Skeletal muscle satellite cell (primary cell): Measurements from ENCODE around the gene IGFN1.
"Not testable (repeated sequence)": the region's sequence is repeated elsewhere in the genome, so short reads cannot be mapped to it uniquely, and the experiment has no call there.

Experiments used
- H3K27me3 ChIP-seq: 2 replicates; pipeline ENCODE4 v1.7.0; 2013; ENCODE audit warnings: low read length; ENCODE audit not compliant: control insufficient read depth, insufficient read depth
- H3K36me3 ChIP-seq: 2 replicates; pipeline ENCODE4 v1.7.0; 2013; ENCODE audit warnings: mild to moderate bottlenecking, control low read depth, low read length; ENCODE audit not compliant: insufficient read depth
- H3K4me1 ChIP-seq: 2 replicates; pipeline ENCODE4 v1.7.0; 2013; ENCODE audit warnings: low read length; ENCODE audit not compliant: control insufficient read depth, insufficient read depth
- H3K4me2 ChIP-seq: 2 replicates; pipeline ENCODE4 v1.7.0; 2013; ENCODE audit warnings: mild to moderate bottlenecking, low read length
- H3K4me3 ChIP-seq: 2 replicates; pipeline ENCODE4 v1.7.0; 2013; ENCODE audit warnings: low read length
- H3K9ac ChIP-seq: 2 replicates; pipeline ENCODE4 v1.7.0; 2013; ENCODE audit warnings: mild to moderate bottlenecking, low read depth, low read length, moderate library complexity
- H3K9me3 ChIP-seq: replicated peaks from 2 replicates; pipeline ENCODE4 v1.7.0; 2013; ENCODE audit warnings: mild to moderate bottlenecking, control low read depth, low read length

Gene IGFN1

DNA sequence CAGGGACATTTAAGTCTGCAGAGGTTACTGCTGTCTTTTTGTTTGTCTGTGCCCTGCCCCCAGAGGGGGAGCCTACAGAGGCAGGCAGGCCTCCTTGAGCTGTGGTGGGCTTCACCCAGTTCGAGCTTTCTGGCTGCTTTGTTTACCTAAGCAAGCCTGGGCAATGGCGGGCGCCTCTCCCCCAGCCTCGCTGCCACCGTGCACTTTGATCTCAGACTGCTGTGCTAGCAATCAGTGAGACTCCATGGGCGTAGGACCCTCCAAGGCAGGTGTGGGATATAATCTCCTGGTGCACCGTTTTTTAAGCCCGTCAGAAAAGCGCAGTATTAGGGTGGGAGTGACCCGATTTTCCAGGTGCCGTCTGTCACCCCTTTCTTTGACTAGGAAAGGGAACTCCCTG is 49.0 kb downstream of the IGFN1 start:
- peaks cover 30% of the 10 kb centered on the region for H3K27me3 ChIP-seq

DNA sequence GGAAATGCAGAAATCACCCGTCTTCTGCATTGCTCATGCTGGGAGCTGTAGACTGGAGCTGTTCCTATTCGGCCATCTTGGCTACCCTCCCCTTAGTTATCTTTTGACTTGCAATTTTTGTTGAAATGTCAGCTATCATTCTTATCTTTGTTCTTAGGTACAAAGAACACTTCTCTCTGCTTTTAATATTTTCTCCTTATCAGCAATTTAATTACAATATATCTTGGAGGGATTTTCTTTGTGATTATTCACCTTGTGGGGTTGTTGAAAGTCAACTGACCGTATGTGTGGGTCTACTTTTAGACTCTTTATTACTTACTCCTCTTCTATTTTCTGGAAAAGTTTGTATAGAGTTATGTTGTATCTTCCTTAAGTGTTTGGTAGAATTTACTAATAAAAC is 49.5 kb downstream of the IGFN1 start:
- H3K9ac ChIP-seq, result no peak overlapping the region
- no peak overlapping the region for H3K4me2 ChIP-seq
- H3K27me3 ChIP-seq, result peaks cover 35% of the 10 kb centered on the region
- no peaks in the 10 kb centered on the region for H3K4me1 ChIP-seq
- H3K9me3 ChIP-seq, result no peaks in the 10 kb centered on the region
- H3K36me3 ChIP-seq, result no peaks in the 10 kb centered on the region
- no peak overlapping the region for H3K4me3 ChIP-seq

More for the DNA sequence above, 49.0 kb downstream of the IGFN1 start:
- not testable (repeated sequence) for H3K36me3 ChIP-seq, H3K9ac ChIP-seq, H3K4me2 ChIP-seq, H3K9me3 ChIP-seq, H3K4me1 ChIP-seq, H3K4me3 ChIP-seq

DNA sequence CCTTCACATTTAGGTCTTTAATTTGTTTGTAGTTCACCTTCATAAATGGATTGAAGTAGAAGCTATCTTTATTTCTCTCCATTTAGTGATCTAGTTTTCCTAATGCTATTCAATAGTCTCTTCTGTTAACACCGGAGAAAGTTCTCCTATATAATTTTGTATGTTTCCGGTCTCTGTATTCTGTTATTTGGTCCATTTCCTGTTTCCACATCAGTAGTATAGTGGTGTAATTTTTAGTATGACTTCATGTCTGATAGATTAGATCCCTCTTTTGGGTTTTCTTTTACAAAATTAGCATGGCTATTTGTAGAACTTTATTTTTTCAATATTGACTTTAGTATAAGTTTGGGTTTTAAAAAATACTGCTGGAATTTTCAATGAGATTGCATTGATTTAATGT is 51.1 kb downstream of the IGFN1 start:
- H3K36me3 ChIP-seq, result no peaks in the 10 kb centered on the region
- no peak overlapping the region for H3K9ac ChIP-seq
- H3K4me3 ChIP-seq, result no peak overlapping the region
- H3K4me2 ChIP-seq, result no peak overlapping the region
- H3K4me1 ChIP-seq, result no peaks in the 10 kb centered on the region
- no peaks in the 10 kb centered on the region for H3K9me3 ChIP-seq
- H3K27me3 ChIP-seq, result peaks cover 45% of the 10 kb centered on the region

DNA sequence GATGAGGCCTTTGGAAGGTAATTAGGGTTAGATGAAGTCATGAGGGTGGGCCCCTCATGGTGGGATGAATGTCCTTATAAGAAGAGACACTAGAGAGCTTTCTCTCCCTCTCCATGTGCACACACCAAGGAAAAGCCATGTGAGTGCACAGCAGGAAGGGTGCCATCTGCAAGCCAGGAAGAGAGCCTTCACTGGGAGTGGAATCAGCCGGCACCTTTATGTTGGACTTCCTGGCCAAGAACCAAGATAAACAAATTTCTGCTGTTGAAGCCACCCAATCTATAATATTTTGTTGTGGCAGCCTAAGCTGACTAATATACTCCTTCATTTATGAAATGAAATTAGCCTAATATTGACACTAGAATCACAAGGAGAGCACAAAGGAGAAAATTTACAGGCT is 54.5 kb downstream of the IGFN1 start:
- Histone ChIP-seq H3K4me2 (no peak overlapping the region), H3K4me3 (no peak overlapping the region), H3K9me3 (no peaks in the 10 kb centered on the region), H3K4me1 (no peaks in the 10 kb centered on the region), H3K27me3 (peaks cover 47% of the 10 kb centered on the region), H3K9ac (no peak overlapping the region), H3K36me3 (no peaks in the 10 kb centered on the region)

DNA sequence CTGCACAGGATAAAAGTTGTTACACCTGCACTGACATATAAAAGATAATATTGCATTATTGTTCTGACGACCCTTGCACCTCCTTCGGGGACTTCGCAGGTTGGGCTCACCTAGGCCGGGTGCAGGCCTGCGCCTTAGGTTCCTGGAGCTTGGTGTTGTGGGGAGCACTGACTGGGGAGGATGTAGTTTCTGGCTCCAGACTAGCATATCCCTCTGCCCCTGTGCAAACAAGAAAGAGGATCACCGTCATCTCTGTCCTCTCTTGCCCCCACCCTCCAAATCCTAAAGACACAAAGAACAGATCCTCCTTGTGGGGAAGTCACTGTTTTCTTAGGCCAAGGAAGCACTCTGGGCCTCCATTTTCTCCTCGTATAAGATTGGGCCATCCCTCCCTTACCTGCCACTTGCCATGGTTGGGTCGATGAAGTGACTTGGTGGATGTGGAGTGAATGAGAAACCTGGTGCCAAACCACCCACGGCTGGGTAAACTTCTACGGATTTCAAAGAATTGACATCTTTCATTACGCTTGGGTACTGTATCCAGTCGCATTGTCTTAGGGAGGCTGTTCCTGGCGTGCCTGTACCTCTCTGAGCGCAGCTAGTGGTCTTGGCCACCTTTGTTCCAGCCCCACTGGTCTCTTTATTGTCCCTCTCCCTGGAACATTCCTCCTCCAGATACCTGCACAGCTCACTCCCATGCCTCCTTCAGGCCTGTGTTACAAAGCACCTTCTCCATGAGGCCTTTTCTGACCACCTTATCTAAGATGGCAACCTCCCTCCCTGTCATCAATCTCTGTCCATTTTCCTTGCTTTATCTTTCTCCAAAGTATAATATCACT is 58.3 kb downstream of the IGFN1 start:
- Histone ChIP-seq H3K36me3 (no peaks in the 10 kb centered on the region), H3K9me3 (no peaks in the 10 kb centered on the region), H3K4me3 (no peak overlapping the region), H3K9ac (no peak overlapping the region), H3K27me3 (peaks cover 22% of the 10 kb centered on the region), H3K4me1 (no peaks in the 10 kb centered on the region), H3K4me2 (no peak overlapping the region)

DNA sequence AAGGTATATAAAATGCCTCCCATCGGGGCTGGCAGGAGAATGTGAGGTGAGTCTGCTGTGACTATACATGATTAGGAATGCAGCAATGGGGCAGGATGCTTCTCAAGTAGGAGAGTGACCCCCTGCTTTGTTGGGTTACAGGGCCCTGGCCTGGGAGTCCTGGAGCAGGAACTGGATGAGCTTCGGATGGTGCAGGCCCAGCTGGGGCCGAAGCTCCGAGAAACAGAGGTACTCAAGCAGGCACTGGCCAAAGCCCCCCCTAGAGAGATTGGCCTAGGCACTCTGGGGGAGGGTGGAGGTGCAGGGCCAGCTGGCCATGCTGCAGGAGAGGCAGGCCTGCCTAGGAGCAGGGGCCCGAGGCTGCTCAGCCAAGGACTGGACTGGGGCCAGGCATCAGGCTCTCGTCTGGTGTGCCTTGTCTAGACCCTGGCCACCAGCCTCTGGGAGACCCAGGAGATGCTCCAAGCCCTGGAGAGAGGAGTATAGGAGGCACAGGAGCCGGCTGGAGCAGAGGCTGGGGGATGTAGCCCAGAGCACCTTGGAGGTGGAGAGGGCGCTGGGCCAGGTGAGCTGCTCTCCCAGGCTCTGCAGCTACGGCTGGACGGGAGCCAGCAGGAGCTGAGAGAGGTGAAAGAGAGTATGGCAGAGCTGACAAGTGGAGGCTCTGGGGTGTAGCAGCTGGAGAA is 59.8 kb downstream of the IGFN1 start:
- Histone ChIP-seq H3K9ac (no peak overlapping the region), H3K4me3 (no peak overlapping the region)

DNA sequence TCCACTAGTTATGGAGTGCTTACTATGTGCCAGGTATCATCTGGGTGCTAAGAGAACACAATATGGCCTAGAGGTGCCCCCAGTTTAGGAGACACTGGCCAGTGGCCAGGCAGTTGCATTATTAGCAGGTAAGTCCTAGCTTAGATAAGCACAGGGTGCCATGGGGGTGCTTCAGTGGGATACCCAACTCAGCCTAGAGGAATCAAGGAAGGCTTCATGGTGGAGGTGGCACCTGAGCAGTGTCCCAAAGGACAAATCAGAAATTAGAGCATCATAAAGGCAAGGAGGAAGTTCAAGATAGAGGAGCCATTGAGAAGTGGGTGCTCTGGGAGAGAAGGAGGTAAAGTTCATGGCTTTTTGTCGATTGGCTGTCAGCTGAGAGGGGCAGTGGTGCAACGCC is 60.8 kb downstream of the IGFN1 start:
- no peak overlapping the region for H3K4me2 ChIP-seq
- H3K9me3 ChIP-seq, result no peaks in the 10 kb centered on the region
- H3K36me3 ChIP-seq, result no peaks in the 10 kb centered on the region
- no peak overlapping the region for H3K4me3 ChIP-seq
- H3K27me3 ChIP-seq, result peaks cover 5% of the 10 kb centered on the region
- no peaks in the 10 kb centered on the region for H3K4me1 ChIP-seq
- no peak overlapping the region for H3K9ac ChIP-seq

More for the DNA sequence above, 59.8 kb downstream of the IGFN1 start:
- H3K36me3 ChIP-seq, result no peaks in the 10 kb centered on the region
- H3K4me2 ChIP-seq, result no peak overlapping the region
- no peaks in the 10 kb centered on the region for H3K4me1 ChIP-seq
- H3K27me3 ChIP-seq, result peaks cover 12% of the 10 kb centered on the region
- no peaks in the 10 kb centered on the region for H3K9me3 ChIP-seq

DNA sequence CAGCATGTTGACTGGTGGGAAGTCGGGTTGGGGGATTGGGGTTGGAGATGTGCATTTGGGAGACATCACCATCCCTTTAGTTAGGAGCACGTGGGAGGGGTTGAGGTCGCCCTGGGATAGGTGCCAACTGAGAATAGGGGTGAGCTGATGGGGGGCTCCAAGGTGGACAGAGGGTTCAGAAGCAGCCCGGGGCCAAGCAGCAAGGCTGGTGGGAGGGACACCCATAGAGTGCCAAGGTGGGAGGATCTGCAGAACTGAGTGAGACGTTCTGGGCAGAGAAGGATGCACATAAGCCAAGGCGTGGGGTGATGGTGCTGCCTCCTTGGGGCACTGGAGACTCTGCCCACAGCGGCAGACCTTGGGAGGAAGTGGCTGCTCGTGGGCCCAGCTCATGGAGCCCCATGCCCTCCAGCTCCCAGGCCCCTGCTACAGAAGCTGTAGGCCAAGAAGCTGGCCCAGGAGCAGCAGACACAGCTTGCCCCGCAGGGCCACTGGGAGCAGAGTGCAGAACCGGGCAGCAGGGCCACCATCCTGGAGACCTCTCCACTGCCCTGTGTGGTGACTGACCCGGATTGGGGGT is 61.3 kb downstream of the IGFN1 start:
- H3K4me2 ChIP-seq, result no peak overlapping the region

DNA sequence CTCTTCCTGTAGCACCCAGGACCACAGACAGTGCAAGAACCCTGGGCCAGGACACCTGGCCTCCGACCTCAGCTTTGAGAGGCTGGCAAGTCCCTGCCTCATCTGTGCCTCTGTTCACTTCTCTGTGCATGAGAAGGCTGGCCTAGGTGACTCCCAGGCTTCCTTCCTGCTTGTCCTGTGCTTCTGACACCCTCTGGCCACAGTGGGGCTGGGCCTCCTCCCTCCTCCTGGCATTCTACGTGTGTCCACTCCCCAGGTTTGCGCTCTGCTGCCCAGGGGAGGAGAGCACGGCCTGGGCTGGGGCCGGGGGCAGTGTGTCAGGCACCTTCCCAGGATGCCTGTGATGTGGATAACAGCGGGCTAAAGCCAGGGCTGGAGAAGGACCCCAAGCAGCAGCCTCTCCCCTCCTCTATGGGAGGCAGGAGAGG is 62.3 kb downstream of the IGFN1 start:
- Histone ChIP-seq H3K36me3 (no peaks in the 10 kb centered on the region), H3K9ac (no peak overlapping the region), H3K4me3 (no peak overlapping the region), H3K4me1 (no peaks in the 10 kb centered on the region), H3K27me3 (no peaks in the 10 kb centered on the region), H3K9me3 (no peaks in the 10 kb centered on the region), H3K4me2 (no peak overlapping the region)

More for the DNA sequence above, 61.3 kb downstream of the IGFN1 start:
- Histone ChIP-seq H3K4me1 (no peaks in the 10 kb centered on the region), H3K36me3 (no peaks in the 10 kb centered on the region), H3K9me3 (no peaks in the 10 kb centered on the region), H3K9ac (no peak overlapping the region), H3K4me3 (no peak overlapping the region), H3K27me3 (no peaks in the 10 kb centered on the region)

DNA sequence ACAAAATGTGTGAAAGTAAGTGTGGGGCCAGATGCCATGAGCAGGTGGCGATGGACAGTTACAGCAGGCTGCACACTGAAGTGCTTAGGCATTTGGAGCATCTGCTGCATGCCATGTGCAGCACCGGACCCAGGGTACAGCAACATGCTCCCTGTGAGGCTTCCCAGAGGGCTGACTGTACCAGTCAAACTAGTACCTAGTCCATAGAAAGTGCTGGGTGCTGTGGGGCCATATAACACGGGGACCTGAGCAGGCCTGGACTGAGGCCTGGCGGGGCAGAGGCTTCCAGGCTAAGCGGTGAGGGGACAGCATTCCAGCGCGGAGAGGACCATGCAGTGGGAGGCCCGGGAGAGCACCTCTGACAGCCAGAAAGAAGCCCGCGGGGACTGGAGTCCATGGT is 62.8 kb downstream of the IGFN1 start:
- H3K9me3 ChIP-seq, result no peaks in the 10 kb centered on the region
- no peaks in the 10 kb centered on the region for H3K36me3 ChIP-seq
- H3K4me1 ChIP-seq, result no peaks in the 10 kb centered on the region
- H3K9ac ChIP-seq, result no peak overlapping the region
- no peak overlapping the region for H3K4me2 ChIP-seq
- H3K27me3 ChIP-seq, result no peaks in the 10 kb centered on the region
- H3K4me3 ChIP-seq, result no peak overlapping the region

DNA sequence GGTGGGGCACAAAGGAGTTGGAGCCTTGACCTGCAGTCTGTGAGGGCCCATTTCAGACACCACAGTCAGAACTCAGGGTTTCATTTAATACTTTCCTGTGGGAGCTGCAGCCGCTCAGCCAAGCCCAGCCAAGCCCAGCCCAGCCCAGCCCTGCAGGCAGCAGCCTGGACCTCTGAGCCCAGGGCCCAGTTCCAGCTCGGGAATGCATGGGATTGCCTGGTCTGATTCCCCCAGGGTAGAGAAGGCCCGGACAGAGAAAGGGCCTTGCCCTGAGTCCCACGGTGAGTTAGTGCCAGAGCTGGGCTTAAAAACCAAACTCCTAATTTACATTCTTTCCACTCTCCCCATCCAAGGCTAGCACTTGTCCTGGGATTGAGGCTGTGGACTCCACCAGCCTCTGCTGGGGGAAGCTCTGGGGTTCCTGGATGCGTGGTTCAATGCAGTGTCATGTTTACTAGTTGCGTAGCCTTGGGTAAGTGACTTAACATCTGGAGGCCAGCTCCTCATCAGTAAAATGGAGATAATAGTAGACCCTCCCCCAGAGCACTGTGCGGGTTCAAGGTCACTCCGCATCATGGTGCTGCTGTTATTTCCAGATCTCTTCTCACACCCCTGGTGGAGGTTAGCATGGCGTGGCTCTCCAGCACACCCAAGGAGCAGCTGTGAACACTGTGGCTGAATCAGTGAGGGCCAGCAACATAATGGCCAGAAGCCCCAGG is 63.4 kb downstream of the IGFN1 start:
- H3K27me3 ChIP-seq, result no peaks in the 10 kb centered on the region
- H3K4me1 ChIP-seq, result no peaks in the 10 kb centered on the region
- no peak overlapping the region for H3K4me2 ChIP-seq
- H3K9me3 ChIP-seq, result no peaks in the 10 kb centered on the region
- no peaks in the 10 kb centered on the region for H3K36me3 ChIP-seq
- no peak overlapping the region for H3K4me3 ChIP-seq
- H3K9ac ChIP-seq, result no peak overlapping the region
